Measurements from ENCODE around the gene PVALEF.

GRCh38 chr17:81131486-81132196 is 33.7 kb upstream of the PVALEF start:
- TF ChIP-seq TAF1 (IDR thresholded peaks at IDR 0.05; ENCODE audit: low read depth, low read length) = no peak
- no peak for TF ChIP-seq POLR2A (IDR thresholded peaks at IDR 0.05; ENCODE audit: low read depth, low read length)
- no peak for TF ChIP-seq POLR2AphosphoS5 (IDR thresholded peaks at IDR 0.05; ENCODE audit: low read depth, low read length)

Measured in GM12891 (cell line).